Measurements from ENCODE around the gene PHACTR3.

Gene PHACTR3

DNA sequence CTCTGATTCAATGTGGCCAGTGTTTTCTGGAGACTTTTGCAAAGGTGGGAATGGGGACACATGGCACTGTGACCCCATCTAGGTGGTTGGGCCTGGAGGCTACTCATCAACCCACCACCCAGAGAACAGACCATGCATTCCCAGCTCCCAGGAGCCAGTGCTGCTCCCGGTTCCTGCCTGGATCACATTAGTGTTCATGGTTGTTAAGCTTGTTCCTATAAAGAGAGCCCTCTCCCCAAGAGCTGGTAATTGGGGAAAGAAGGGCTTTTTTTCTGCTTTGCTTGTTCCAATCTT, 102.0 kb downstream of the PHACTR3 start:
- DNase-seq, result no peak

DNA sequence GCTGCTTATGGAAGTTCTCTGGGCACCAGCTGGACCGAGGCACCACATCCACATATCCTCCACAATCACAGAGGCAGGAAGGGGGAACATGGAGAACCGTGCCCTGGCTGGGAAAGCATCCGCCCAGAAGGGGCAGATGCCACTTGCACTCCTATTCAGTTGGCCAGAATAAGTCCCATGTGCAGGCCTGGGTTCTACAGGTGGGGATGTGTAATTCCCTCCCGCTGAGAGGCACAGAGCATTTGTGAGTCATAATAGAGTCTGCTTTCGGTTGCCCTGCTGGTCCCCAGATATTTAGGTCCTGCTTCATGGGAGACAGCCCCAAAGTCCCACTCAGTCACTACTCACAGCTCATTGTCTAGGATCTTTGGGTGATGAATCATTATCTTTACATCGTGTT, 104.0 kb downstream of the PHACTR3 start:
- no peak for DNase-seq

DNA sequence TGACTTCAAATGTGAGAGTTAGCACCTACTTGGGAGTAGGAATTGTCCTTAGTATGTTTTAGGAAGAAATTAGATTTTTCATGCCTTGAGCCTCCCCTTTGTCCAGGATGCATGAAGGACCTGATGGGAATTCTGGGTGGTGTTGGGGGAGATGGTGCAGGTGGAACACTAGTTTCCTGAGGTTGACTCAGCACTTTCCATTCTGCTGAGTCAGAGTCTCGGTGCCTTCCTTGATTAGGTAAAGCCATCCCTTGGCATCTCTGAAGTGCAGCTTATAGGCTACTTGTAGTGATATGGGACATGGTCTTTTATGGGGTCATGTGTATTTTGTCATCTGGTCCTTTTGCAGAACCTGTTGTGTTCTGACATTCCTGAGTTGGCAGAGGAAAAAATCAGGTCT, 105.3 kb downstream of the PHACTR3 start:
- DNase-seq, result no peak

DNA sequence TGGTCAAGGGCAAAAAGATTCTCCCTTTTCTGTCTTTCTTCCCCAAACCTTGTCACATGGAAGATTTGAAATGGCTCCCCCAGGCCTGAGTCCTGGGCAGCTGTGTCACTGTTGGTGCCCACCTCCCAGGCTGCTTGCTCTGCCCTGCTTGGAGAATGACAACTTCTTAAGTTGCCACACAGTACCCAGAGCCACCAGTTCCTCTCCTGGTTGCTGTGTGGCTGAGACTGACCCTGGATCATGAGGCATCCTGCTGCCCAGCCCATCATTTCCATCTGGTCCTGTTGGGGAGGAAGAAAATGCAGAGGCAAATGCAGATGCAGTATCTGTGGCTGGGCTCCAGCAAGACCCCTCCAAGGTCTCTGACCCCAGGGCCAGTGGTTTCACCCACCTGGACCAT, 113.7 kb downstream of the PHACTR3 start:
- no peak for DNase-seq

DNA sequence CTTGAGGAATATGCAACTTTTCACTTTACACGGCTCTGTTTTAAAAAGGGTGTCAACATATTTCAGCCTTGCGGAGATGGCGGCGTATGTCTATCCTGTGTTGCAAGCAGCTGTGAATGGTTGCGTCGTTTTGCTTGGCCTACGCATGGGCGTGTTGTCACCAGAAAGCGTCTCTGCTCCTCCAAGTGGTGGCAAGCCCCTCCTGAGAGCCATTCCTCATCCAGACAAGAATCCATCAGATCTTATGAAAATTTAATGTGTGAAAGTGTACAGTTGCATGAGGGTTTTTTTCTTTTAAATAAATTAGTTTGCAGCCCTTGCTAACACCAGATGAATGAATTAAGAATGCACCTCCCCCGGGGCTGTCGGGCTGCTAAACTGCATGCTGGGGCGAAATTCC, 114.4 kb downstream of the PHACTR3 start:
- DNase-seq, result no peak

DNA sequence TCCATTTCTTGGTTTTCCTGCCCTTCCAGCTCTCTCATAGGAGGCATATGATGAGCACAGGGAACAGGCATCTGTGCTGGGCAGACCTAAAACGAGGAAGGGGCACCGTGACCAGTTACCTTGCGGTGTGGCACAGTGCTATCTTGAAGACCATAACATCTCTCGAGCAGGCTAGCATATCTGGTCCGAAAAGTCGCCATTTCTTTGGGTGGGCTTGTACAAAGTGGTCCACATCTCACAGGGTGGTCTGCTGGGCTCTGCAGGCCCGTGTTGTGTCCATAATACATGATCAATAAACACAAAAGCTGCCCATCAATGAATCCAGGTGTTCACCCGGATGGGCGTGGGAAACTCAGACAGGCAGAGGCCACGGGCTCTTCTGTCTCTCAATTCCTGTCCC, 115.7 kb downstream of the PHACTR3 start:
- no peak for DNase-seq

DNA sequence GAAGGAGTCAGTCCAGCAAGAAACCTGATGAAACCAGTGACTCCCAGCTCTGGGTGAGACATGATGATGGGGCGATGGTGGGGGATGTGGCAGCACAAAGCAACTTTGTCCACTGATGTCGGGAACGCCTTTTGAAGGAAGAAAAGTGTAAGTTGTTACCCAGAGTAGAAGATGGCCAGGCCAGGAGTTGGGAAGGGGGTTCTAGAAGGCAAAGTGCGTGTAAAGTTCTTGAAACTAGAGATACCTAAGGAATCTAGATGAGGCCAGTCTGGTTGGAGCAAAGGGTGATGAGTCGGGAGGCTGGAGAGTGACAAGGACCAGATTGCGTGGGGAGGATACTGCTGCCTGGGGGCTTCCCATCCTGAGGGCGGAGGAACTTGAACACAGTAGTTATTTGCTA, 117.0 kb downstream of the PHACTR3 start:
- no peak for DNase-seq

DNA sequence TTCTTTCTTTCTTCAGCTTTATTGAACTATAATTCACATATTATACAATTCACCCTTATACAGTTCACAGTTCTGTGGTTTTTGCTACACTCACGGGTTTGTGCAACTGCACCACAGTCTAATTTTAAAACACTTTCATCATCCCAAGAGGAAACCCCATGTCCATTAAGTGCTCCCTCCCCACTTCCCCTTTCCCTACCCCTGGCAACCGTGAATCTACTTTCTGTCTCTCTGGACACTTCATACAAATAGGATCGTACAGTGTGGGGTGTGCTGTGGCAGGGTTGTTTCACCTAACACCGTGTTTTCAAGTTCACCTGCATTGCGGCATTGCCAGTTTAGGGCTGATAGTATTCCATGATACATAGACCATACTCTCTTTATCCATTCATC, 118.8 kb downstream of the PHACTR3 start:
- no peak for DNase-seq

DNA sequence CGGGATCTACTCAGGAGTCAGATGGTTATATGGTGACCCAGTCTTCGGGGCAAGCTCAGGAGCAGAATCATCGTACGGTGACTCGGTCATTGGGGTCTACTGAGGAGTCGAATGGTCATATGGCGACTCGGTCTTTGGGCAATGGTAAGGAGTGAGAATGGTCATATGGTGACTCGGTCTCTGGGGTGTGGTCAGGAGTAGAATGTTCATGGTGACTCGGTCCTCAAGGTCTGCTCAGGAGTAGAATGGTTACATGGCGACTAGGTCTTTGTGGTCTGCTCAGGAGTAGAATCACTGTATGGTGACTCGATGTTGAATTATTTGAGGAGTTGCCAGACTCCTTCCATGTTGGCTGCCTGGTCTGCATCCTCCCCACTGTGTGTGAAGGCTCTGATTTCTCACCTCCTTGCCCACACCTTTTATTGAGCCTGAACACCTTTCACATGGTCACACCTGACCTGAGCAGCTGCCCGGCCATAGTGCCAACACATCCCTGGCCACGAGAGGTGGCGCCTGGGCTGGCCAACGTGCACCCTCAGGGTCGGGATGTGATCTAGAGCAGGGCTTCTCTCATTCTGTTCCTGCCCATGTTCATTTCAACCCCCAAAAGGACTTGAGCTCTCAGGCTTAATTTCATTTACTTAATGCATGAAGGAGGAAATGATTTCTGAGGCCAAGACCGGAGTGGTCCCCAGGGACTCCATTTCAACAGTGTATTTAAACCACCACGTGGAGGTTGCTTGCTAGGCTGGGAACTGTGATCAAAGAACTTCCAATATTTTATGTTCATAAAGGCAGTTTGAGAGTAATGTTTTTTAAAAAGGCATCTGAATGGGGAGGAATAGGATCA, 119.5 kb downstream of the PHACTR3 start:
- DNase-seq, result no peak

DNA sequence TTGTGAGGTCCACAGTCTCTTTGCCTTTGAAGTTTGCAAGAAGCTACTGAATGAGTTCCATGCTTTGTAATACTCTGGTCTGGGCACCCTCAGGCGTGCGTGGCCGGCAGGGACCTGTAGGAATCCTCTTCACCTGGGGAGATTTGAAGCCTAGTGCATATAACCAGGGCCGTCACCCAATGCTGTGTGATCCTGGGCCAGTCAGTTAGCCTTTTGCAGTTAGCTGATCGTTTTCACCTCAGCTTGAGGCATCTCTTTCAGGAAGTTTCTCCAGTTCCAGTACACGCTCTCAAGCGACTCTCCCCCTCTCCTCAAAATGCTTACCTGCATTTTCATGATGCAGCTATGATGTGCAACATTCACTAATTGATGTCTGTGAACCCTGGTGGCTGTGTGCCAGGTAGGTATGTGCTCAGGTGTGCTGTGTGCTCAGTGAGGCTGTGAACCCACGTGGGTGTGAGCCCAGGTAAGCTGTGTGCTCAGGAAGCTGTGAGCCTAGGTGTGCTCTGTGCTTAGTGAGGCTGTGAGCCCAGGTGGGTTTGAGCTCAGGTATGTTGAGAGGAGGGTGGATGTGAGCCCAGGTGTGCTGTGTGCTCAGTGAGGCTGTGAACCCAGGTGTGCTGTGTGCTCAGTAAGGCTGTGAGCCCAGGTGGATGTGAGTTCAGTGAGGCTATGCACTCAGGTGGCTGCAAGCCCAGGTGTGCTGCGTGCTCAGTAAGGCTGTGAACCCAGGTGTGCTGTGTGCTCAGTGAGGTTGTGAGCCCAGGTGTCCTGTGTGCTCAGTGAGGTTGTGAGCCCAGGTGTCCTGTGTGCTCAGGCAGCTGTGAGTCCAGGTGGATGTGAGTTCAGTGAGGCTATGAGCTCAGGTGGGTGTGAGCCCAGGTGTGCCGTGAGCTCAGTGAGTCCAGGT, 120.4 kb downstream of the PHACTR3 start:
- no peak for DNase-seq

DNA sequence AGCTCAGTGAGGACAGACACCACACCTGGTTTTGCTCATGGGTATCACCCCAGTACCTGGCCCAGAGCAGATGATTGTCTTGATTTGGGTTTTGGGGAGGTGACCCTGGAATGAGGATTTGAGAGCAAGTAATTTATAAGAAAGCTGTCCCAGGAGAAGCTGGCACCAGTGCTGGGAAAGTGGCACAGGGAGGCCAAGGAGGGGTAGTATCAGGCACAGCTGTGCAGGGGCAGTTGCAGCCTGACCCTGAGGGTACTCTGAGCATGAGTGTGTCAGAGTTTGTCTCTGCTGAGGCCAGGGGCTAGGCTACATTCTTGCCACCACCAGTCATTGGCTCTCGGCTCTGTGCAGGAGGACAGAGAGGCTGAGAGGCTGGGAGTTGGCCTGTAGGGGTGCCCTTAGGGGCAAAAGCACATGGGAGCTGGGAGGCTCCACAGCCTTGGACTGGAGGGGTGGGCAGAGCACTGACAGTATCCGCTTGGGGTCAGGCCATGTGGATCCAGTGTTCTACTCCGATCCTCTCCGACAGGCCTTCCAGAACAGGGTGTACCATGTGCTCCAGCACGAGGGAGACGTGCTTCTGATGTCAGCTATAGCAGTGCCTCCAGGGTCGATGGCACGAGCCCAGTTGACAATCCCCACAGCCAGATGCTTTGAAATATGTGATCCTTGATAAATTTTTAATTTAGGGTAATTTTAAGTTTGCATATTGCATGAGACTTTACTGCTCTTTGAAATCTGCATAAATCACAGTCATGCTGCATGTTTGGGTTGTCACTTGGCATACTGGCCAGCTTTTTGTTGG, 121.3 kb downstream of the PHACTR3 start:
- no peak for DNase-seq

DNA sequence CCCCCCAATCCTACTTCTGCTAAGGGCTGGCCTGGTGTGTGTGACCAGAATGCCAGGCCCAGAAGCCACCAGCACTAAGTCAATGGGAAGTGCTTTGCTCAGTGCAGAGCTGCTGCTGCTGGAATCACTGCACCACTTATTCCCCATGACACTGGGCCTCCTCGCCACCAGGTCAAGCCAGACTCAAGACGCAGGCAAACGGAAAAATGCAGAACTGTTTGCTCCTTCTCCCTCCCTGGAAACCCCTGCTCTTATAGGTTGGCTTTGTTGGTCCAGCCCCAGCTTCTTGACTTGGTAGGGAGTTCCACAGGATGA, 121.9 kb downstream of the PHACTR3 start:
- no peak for DNase-seq

DNA sequence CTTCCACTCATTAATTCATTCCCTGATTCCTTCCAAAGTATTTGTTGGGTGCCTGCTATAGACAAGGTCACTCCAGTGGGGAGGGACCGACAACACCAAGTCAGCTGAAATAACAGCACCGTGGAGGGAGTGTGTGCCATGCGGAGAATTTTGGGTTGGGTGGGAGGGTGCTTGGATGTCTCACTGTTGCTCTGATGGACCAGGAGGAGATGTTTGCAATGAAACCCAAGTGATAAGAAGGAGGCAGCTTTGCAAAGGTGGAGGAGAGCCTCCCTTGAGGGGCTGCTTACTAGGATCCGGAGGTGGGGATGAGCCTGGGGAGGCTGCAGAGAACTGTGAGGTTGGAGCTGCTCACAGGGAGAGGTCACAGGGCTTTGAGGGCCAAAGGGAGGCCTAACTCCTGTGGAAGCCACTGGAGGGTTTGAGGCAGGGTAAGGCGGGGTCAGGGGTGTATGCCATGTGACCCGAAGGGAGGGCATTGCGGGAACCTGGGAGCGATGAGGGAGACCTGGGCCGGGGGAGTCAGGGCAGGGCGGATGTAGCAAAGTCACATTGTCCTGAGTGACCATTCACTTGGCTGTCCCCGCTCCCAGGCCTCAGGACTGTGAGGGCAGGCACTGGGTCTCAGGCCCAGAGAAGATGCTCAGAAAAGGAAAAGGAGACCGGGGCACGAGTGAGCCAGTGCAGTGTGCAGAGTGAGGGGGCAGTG, 124.5 kb downstream of the PHACTR3 start:
- no peak for DNase-seq

DNA sequence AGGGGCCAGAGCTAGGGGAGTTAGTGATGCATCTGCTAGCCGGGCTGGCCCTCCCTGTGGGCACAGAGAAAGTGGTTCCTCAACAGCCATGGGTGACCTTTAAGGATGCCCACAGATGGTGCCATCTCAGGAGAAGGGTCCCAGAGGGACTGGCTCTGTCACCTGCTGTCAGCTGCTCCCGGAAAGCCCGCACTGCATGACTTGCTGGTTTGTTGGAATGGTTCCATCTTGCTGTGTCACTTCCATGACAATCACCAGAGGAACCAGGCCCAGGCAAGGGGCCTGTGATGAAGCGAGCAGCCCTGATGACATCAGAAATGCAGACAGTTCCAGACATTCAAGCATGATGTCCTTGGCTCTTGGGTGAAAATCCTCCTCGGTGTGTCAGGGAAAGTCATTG, 125.2 kb downstream of the PHACTR3 start:
- DNase-seq, result no peak

DNA sequence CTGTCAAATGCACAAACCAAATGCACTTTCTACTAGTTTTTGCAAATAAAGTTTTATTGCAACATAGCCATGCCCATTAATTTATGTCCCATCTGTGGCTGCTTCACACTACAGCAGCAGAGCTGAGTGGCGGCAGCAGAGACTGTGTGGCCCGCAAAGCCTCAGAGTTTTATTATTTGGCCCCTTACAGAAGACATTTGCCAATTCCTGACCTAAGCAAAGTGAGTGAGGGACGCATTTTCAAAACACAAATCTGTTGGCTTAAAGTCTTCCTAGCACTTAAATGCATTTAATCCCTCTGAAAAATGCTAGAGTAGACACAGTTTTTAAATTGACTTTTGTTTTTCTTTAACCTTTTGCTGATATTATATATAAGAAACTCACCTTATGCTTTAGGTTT, 126.4 kb downstream of the PHACTR3 start:
- DNase-seq, result no peak

DNA sequence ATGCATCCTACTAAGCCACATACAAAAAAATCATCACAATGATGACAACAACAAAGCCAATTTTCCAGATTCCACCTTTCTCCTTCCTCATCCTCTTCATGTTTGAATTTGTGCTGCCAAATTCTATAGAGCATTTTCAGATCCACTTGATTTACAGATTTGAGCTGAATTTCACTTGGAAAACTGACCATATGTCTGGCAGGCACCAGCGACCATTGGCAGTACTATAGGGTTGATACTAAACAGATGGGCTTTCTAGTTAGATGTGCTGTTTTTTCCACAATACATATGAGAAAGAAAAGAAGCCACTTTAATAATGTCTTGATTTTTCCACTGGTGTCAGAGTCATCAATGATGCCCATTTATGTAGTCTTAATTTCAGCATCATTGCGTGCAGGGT, 127.0 kb downstream of the PHACTR3 start:
- DNase-seq, result no peak

DNA sequence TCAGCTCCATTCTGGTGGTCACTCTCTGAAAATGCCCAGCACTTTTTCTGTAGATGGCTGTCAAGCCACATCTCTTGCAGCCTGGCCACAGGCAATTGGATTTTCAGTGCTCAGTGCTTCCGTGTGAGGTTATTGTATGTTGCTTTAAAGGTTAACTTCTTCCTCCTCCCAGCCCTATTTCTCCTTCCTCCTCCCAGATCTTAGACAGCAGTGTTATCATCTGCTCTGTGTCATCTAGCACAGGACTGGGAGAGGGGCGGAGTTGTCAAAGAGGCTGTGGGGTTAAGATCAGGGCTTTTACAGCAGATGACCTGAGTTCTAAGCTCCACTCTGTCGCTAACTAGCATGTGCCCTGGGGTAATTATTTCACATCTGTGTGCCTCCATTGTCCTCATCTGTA, 129.0 kb downstream of the PHACTR3 start:
- DNase-seq, result no peak

DNA sequence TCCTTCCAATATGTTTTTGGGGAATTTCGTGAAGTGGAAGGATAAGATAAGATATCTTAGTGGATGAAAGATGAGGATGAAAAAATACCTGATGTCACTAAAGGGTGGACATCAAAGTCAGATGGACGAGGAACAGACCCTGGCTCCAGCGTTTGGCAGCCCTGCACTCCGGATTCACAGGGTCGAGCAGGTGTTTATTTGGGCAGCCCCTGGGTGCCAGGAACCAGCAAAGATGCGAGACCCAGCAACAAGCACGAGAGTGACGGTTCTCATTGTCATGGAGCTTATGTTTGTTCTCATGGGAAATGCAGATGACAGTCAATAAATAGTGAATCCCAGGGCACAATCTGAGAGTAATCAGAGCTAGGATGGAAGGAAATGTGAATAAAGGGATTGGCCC, 131.1 kb downstream of the PHACTR3 start:
- no peak for DNase-seq

DNA sequence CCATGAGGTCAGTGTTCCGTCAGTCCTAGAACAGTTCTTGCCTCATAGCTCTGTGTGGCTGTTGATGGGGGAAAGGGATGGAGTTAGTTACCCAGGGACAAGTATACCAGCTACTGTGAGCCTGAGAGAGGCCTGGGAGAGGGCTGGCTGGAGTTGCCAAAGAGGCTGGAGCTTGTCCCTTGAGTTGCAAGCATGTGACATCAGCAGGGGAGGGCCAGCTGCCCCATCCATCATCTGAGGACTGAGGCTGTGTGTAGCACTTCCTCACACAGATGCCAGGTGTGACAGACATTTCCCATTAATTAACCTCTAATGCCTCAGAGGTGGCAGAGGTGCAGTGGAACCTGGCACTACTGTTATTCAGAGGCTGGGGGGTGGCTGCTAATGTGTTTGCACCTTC, 131.6 kb downstream of the PHACTR3 start:
- no peak for DNase-seq

DNA sequence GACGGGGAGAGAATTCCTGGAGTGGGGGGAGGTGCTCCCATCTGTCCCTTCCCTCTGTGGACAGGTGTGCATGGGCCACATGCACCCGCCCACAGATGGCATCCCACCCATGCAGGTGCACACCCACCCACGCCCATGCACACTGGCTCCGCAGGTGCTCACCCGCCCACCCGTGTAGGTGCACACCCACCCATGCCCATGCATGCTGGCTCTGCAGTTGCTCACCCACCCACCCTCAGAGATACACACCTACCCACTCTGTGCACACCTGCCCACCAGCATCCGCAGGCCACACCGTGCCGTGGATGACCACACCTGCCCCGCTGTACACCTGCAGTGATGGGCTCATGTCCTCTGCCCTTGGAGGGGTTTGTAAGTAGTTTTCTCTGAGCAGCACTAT, 132.0 kb downstream of the PHACTR3 start:
- no peak for DNase-seq

DNA sequence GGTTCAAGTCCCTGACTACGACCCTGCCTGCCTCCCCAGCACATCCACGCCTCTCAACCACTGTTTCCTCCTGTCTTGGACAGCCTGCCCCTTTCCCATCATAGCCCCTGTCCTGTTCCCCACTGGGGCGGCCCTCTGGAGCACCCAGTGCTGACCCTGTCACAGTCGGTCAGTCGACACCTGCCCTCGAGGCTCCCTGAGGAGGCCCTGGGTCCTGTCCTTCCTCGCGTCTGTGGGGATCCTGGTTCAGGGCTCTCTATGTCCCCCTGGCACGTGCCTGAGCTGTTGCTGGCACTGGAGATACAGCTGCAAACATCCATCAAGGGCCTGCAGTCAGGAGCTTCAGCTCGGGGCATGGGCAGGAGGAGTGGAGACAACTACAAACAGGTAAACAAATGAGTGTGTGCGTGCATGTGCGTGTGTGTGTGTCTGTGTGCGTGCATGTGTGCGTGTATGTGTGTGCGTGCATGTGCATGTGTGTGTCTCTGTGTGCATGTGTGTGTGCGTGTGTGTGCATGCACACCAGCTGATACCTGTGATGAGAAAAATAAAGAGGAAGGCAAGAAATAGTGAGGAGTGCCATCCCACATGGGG, 132.8 kb downstream of the PHACTR3 start:
- no peak for DNase-seq

DNA sequence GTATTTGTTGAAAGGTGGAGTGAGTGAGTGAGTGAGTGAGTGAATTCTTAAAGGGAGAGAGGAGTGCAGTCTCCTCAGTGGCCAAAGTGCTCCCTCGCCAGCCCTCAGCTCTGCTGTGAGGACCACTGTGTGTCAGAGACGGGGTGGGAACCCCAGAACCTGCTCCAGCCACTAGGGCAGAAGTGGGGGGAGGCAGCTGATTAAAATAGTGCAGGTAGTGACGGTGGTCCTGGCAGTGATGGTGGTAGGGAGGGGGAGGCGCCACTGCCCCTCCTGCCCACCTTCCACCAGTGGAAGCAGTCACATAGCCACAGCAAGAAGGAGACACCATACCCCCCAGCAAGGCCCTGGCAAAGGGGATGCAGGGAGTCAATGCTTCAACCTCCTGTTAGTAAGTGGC, 133.5 kb downstream of the PHACTR3 start:
- no peak for DNase-seq

DNA sequence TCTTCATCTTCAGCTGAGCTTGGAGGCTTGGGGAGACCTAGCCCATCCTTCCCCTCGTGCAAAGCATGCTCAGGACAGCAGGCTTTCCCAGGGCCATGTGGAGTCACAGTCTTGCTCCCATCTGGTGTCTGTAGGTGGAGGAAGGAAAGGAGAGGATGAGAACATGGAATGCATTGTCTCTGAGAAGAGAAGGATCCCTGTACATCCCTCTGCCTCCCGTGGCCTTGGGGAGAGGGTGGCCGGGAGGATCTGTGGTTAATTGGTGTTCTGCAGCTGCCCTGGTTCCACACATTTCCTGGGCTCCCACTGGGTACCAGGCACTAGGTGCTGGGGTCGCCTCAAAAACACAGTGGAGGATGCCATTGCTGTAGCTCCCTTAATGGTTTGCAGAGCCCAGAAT, 134.5 kb downstream of the PHACTR3 start:
- no peak for DNase-seq

All from activated CD4-positive, alpha-beta T cell treated with anti-CD3 and anti-CD28 coated beads, Interleukin-10, Interleukin-2, amounts not matched to agents 100 ng/mL and 50 ng/mL, durations not matched to agents 16 hours and 8 hours (primary cell).